Activated CD8-positive, alpha-beta memory T cell treated with anti-CD3 and anti-CD28 coated beads for 24 hours (primary cell): ENCODE measurements around the gene TANGO6.

Experiments
- DNase-seq: peaks from one replicate; pipeline ENCODE4 v3.0.0-alpha.2; 2020

Gene TANGO6

GRCh38 chr16:68869492-68870088 lies 26.3 kb downstream of the TANGO6 start:
- no peak for DNase-seq

GRCh38 chr16:68873635-68874471 lies 30.5 kb downstream of the TANGO6 start:
- DNase-seq, result no peak

- no peak for DNase-seq
These were observed 32.5 kb downstream of the TANGO6 start for GRCh38 chr16:68875871-68876270.

- no peak for DNase-seq
These were observed 40.4 kb downstream of the TANGO6 start for GRCh38 chr16:68883685-68884084.

- DNase-seq, result no peak
These were observed 41.1 kb downstream of the TANGO6 start for GRCh38 chr16:68884401-68884800.

- no peak for DNase-seq
These were observed 41.8 kb downstream of the TANGO6 start for GRCh38 chr16:68884861-68885720.

- DNase-seq, result no peak
These were observed 43.8 kb downstream of the TANGO6 start for GRCh38 chr16:68887107-68887506.

GRCh38 chr16:68889508-68890150 lies 46.3 kb downstream of the TANGO6 start:
- DNase-seq, result no peak

- no peak for DNase-seq
These were observed 48.9 kb downstream of the TANGO6 start for GRCh38 chr16:68892214-68892613.

GRCh38 chr16:68892898-68893297 lies 49.6 kb downstream of the TANGO6 start:
- no peak for DNase-seq

GRCh38 chr16:68893710-68894705 lies 50.7 kb downstream of the TANGO6 start:
- no peak for DNase-seq

- DNase-seq, result no peak
These were observed 51.4 kb downstream of the TANGO6 start for GRCh38 chr16:68894714-68895113.

GRCh38 chr16:68898026-68898425 lies 54.7 kb downstream of the TANGO6 start:
- DNase-seq, result no peak

GRCh38 chr16:68900009-68900408 lies 56.7 kb downstream of the TANGO6 start:
- no peak for DNase-seq

- DNase-seq, result no peak
These were observed 59.0 kb downstream of the TANGO6 start for GRCh38 chr16:68902003-68902968.

- no peak for DNase-seq
These were observed 59.6 kb downstream of the TANGO6 start for GRCh38 chr16:68902969-68903345.

- no peak for DNase-seq
These were observed 64.0 kb downstream of the TANGO6 start for GRCh38 chr16:68907297-68907696.

- DNase-seq, result no peak
These were observed 64.5 kb downstream of the TANGO6 start for GRCh38 chr16:68907781-68908181.

- no peak for DNase-seq
These were observed 65.9 kb downstream of the TANGO6 start for GRCh38 chr16:68909099-68909733.

GRCh38 chr16:68910051-68910450 lies 66.7 kb downstream of the TANGO6 start:
- DNase-seq, result no peak
